ENCODE measurements around the gene ACER3.
"Not testable (repeated sequence)": the region's sequence is repeated elsewhere in the genome, so short reads cannot be mapped to it uniquely, and the experiment has no call there.

ACER3 gene

GRCh38 chr11:77009533-77010160 is 148.9 kb downstream of the ACER3 start:
- DNase-seq = no peak

DNA sequence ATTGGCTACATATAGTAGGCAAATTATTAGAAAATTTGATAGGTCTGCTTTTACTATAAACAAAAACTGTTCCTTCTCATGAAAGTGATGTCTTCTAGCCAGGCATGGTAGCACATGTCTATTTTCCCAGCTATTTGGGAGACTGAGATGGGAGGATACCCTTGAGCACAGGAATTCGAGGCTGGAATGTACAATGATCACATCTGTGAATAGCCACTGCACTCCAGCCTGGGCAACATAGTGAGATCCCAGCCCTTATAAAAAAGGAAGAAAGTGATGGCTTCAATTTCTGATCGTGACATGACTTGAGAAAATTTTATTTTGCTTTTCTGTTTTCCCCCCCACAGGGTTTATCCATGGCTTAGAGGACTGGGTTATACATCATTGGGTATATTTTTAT is 154.0 kb downstream of the ACER3 start:
- DNase-seq = no peak

GRCh38 chr11:77018396-77018924 is 157.7 kb downstream of the ACER3 start:
- not testable (repeated sequence) for DNase-seq

- DNase-seq = no peak
These were observed 159.4 kb downstream of the ACER3 start for GRCh38 chr11:77019976-77020595.

DNA sequence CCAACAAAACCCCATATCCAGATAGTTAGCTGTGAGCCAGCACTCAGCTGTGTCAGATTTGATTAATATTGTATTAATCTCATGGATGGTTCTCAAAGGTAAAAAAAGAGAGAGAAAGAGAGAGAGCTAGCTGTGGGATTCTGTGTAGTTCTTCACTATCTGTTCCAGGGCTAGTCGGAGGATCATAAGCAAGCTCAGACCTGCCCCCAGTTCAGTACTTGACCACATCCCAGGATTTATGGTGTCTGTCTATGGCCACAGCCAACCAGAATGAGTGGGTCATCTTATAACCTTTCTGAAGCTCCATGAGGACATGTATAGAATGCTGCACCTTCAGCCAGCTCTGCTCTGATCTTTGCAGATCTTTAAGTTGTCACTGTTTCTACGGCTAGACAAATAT is 160.0 kb downstream of the ACER3 start:
- no peak for DNase-seq

DNA sequence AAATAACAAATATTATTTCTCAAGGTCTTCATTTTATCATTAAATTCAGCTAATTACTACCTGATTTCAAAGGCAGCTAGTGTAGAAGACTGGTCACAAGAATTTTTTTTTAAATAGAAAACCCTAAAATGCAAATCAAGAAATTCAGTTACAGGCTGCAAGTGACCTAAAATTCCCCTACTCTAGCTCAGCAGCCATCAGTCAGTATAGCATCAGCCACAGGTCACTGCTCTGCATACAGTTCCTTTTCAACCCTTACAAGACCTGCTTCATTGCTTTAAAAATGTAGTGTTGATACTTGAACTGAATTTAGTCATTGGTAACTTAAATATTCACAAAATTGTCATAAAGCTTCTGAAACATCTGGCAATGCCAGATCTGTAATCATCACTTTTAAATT is 164.0 kb downstream of the ACER3 start:
- no peak for DNase-seq

GRCh38 chr11:77026221-77026620 is 165.5 kb downstream of the ACER3 start:
- no peak for DNase-seq

GRCh38 chr11:77026743-77027142 is 166.0 kb downstream of the ACER3 start:
- DNase-seq = no peak

DNA sequence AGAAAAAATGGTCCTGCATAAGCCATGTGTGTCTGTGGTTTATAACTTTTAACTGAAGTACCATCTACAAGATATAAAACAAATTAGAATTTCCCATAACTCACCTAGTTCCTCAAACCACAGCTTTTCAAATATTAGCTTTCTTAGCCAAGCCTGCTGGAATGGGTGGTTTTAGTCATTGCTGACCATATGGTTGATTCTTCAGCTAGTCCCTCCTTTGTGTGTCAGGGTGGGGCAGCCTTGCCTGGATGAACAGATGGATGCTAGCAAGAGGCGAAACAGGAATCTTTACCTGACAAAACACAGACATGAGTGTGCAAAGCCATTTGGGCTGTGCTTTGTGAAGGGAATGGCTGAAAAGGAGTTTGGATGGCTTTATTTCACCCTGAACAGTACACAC is 166.6 kb downstream of the ACER3 start:
- no peak for DNase-seq

- no peak for DNase-seq
These were observed 169.1 kb downstream of the ACER3 start for GRCh38 chr11:77029829-77030228.

GRCh38 chr11:77030834-77031414 is 170.2 kb downstream of the ACER3 start:
- DNase-seq = no peak

- no peak for DNase-seq
These were observed 170.9 kb downstream of the ACER3 start for GRCh38 chr11:77031599-77031998.

DNA sequence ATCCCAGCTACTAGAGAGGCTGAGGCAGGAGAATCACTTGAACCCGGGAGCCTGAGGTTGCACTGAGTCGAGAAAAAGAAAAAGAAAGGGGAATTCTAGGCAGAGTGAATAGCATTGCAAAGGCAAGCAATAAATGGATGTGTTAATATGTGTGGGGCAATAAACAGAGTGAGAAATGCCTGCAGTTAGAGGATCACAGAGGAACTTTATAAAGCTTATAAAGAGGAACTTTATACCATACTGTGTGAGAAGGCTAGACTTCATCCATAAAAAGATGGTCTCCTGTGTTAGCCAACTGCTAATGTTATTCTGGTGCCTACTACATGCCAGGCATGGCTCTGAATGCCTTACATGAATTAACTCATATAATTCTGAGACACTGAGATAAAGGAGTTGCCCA is 174.3 kb downstream of the ACER3 start:
- DNase-seq = no peak

GRCh38 chr11:77035580-77035979 is 174.9 kb downstream of the ACER3 start:
- no peak for DNase-seq

DNA sequence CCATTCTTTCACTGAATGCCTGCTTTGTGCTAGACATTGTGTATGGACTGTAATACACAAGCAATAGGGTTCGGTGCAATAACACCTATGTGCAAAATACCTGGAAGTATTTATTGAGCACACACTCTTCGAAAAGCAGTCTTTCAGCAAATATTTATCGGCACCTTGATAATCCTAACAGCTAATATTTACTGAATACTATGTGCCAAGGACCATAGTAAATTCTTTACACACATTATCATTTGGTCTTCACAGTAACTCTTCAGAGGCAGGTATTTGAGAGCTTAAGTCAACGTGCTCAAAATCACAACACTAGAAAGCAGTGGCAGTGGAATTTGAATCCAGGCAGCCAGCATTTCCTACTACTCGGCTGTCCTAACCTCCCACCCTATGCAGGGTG is 175.7 kb downstream of the ACER3 start:
- no peak for DNase-seq

GRCh38 chr11:77037057-77037456 is 176.3 kb downstream of the ACER3 start:
- no peak for DNase-seq

- DNase-seq = no peak
These were observed 177.5 kb downstream of the ACER3 start for GRCh38 chr11:77038029-77038824.

DNA sequence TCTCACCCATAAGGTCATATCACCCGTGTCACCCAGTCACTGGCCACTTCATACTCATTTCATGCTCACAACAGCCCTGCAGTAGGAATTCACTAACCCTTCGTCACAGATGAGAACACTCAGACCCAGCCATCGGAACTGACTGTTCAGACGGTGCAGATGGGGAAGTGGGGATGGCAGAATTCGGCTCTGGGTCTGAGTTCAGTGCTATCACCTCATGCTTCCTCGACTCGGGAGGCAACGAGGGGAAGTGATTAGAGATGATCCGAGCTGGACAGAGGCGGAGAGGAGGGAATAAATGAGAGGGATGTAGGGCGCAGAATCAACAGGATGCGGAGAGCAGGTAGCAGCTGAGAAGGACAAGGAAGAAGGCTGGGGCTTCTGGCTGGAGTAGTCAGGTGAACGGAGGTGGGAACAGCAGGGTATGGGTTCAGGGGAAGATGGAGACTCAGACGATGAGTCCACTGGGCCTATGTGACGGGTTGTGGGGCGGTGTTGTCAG is 178.2 kb downstream of the ACER3 start:
- DNase-seq = no peak

DNA sequence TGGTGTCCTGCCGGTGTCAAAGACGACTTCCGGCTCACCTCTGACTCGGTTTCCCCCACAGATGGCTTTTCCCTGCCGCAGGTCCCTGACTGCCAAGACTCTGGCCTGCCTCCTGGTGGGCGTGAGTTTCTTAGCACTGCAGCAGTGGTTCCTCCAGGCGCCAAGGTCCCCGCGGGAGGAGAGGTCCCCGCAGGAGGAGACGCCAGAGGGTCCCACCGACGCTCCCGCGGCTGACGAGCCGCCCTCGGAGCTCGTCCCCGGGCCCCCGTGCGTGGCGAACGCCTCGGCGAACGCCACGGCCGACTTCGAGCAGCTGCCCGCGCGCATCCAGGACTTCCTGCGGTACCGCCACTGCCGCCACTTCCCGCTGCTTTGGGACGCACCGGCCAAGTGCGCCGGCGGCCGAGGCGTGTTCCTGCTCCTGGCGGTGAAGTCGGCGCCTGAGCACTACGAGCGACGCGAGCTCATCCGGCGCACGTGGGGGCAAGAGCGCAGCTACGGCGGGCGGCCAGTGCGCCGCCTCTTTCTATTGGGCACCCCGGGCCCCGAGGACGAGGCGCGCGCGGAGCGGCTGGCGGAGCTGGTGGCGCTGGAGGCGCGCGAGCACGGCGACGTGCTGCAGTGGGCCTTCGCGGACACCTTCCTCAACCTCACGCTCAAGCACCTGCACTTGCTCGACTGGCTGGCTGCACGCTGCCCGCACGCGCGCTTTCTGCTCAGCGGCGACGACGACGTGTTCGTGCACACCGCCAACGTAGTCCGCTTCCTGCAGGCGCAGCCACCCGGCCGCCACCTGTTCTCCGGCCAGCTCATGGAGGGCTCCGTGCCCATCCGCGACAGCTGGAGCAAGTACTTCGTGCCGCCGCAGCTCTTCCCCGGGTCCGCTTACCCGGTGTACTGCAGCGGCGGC is 179.0 kb downstream of the ACER3 start:
- DNase-seq = no peak

DNA sequence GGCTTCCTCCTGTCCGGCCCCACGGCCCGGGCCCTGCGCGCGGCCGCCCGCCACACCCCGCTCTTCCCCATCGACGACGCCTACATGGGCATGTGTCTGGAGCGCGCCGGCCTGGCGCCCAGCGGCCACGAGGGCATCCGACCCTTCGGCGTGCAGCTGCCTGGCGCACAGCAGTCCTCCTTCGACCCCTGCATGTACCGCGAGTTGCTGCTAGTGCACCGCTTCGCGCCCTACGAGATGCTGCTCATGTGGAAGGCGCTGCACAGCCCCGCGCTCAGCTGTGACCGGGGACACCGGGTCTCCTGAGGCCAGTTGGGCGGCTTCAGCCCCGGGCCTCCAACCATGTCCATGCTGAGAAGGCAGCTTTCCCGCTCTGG is 179.7 kb downstream of the ACER3 start:
- no peak for DNase-seq

DNA sequence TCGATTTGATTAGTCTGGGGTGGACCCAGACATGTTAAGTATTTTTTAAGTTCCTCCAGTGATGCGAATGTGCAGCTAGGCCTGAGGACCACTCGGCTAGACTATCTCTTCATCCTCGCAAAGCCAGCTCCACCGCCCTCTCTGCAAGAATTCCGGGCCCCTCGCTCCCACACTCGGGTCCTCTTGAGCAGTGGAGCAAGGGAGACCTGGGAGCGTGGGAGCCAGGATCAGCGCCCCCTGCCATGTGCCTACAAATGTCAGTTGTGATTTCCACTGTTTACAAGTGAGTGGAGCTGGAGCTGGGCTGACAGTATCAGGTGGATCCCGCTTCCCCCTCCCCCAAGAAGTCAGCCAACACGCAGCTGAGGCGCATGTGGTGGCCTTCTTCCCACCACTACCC is 180.2 kb downstream of the ACER3 start:
- DNase-seq = no peak

DNA sequence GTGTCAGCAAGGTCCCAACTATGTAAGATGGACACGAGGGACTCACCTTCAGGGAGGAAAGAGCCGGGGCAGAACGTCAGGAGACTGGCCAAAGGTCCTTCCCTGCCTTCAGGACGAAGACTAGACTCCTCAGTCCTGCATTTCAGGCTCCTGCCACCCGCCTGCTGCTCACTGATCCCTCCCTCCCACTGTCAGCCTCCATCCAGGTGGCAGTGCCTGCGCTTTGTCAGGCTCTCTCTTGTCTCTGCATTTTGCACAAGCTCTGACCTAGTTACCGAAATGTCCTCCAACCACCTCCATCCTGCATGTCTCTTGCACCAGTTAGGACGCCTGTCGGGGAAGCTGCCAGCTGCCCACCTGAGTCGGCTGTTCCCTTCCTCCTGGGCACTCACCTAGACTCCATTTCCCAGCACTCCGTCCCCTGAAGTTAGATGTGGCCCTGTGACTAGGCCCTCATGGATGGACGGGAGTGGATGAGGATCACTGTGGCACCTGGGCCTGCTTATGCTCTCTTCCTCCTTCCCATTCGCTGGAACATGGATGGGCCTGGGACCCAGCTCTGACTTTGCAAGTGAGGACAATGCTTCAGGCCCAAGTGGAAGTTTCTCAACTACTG is 181.5 kb downstream of the ACER3 start:
- DNase-seq = no peak

Measured in NCI-H2029 (cell line).